GM21423 (cell line): Measurements from ENCODE around the gene SCD.
"Not testable (repeated sequence)": the region's sequence is repeated elsewhere in the genome, so short reads cannot be mapped to it uniquely, and the experiment has no call there.

ENCODE experiments used
- ATAC-seq: cut with Tn5 transposase; IDR thresholded peaks from one replicate; pipeline ENCODE4 v1.9.1; 2021; ENCODE audit warnings: mild to moderate bottlenecking, moderate library complexity; ENCODE audit not compliant: unreplicated experiment

SCD gene

DNA sequence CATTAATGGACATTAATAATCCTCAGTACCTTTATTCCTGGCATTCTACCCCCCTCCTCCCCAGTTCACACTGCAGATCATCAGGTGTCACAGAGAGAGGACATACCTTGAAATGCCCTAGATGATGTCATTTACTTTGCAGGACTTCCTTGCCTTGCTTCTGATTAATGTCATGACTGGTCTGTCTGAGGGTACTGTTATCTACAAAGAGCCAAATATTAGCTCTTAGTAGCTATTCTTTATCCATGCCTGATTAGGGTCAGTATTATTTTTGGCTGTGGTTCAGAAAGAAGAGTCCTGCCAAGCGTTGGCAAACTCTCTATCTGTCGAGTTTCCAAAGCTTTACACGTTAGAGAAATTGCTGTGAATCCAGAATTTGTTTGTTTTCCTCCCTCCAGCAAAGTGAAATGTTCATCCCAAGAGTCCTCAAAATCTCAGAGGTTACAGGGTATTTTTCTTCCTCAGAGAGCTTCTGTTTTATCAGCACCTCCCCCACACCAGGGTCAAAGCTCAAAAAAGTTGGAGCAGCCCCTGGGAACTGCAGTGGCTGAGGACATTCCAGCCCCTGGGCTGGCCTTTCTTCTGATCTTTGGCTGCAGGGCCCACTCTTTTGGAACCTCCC is 12.6 kb downstream of the SCD start:
- ATAC-seq: no peak

DNA sequence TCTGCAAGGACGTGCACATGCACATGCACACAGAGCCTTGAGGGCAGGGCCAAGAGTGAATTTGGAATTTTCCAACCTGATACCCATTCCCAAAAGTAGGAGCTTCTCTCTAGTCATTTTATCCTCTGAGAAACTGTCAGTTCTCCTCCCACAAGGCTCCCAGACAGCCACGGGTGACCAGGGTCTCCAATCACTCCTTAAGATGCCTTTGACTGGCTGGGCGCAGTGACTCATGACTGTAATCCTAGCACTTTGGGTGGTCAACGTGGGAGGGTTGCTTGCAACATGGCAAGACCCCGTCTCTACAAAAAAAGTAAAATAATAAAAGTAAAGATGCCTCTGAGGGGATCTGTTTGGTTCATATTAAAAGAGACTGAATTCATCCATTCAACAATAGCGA is 13.2 kb downstream of the SCD start:
- no peak for ATAC-seq

DNA sequence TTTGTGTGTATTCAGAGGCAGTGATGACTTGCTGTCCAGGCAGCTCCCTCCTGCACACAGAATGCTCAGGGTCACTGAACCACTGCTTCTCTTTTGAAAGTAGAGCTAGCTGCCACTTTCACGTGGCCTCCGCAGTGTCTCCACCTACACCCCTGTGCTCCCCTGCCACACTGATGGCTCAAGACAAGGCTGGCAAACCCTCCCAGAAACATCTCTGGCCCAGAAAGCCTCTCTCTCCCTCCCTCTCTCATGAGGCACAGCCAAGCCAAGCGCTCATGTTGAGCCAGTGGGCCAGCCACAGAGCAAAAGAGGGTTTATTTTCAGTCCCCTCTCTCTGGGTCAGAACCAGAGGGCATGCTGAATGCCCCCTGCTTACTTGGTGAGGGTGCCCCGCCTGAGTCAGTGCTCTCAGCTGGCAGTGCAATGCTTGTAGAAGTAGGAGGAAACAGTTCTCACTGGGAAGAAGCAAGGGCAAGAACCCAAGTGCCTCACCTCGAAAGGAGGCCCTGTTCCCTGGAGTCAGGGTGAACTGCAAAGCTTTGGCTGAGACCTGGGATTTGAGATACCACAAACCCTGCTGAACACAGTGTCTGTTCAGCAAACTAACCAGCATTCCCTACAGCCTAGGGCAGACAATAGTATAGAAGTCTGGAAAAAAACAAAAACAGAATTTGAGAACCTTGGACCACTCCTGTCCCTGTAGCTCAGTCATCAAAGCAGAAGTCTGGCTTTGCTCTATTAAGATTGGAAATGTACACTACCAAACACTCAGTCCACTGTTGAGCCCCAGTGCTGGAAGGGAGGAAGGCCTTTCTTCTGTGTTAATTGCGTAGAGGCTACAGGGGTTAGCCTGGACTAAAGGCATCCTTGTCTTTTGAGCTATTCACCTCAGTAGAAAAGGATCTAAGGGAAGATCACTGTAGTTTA is 15.8 kb downstream of the SCD start:
- no peak for ATAC-seq

DNA sequence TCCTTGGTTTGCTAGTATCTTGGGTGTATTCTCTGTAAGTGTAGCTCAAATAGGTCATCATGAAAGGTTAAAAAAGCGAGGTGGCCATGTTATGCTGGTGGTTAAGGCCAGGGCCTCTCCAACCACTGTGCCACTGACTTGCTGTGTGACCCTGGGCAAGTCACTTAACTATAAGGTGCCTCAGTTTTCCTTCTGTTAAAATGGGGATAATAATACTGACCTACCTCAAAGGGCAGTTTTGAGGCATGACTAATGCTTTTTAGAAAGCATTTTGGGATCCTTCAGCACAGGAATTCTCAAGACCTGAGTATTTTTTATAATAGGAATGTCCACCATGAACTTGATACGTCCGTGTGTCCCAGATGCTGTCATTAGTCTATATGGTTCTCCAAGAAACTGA is 17.1 kb downstream of the SCD start:
- ATAC-seq: no peak

DNA sequence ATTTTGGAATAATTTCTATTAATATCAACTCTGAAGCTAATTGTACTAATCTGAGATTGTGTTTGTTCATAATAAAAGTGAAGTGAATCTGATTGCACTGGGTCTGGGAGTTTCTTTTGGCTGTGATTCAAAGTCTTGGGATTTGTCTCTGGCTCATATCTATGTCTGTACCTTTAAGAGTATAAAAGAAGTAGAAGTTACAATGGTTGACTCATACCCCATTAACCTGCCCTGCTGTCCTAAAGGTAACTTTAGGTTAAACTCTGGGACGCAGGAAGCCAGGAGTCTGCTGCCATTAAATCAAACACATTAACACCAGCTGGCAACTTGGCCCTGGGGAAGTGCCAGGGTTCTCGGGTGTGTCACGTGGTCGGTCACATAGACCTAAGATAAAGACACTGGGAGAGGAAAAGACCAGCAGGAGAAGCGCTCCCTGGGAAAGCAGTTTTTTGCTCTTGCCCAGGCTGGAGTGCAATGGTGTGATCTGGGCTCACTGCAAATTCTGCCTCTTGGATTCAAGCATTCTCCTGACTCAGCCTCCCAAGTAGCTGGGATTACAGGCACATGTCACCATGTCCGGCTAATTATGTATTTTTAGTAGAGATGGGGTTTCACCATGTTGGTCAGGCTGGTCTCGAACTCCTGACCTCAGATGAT is 17.8 kb downstream of the SCD start:
- no peak for ATAC-seq

DNA sequence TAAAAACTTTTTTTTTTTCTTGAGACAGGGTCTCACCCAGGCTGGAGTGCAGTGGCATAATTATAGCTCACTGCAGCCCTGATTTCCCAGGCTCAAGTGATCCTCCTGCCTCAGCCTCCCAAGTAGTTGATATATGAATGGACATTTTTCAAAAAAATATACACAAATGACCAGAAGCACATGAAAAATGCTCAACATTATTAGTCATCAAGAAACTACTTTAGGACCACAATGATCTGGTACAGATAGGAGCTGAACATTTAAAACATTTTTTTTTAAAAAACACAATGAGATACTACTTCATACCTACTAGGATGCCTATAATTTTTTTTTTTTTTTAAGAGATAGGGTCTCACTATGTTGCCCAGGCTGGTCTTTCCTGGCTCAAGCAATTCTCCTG is 21.7 kb downstream of the SCD start:
- no peak for ATAC-seq

DNA sequence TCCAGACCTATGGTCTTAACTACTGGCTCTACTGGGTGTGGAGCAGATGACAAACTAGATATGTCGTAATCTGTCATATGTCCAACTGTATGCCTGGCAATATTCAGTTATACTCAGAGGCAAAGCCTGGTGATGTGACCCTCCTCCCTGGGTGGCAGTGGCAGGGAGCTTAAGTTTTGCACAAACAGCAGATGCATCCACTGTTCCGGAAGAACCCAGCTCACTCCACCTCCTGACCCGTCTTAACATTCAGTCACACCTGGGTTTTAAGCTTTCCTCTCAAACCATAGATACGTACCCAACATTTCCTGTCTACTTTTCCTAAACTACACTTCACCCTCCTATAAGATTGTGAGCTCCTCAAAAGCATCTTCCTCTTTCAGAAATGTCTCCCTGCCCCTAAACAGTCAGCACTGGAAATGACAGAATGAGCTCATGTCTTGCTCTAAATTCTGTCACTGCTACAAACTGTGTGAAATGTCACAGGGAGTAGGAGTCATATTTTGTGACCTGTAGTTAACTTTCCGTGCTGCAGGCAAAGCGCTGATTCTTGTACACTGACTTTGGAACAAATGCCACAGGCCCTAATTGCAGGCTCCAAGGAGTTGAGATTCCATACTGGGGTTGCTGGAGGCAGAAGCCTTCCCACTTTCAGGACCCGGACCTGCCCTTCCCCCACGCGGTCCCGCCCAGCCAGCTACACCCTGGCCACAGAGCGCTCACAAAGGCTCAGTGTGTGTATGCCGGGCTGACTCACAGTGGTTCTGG is 23.9 kb downstream of the SCD start:
- no peak for ATAC-seq

DNA sequence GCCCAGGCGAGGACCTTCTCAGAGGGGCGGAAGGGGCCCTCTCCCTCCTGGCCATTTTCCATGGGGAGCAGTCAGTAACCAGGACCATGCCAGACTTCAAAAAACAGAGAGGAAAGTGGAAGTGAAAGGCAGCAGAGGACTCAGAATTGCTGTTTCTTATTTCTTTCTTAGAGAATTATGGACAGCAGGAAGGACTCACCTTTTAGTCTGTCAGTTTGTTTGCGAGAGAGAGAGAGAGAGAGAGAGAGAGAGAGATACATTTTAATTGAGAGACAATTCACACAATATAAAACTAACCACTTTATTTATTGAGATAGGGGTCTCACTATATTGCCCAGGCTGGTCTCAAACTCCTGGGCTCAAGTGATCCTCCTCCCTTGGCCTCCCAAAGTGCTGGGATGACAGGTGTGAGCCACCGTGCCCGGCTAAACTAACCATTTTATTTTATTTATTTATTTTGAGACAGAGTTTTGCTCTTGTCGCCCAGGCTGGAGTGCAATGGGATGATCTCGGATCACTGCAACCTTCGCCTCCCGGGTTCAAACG is 24.5 kb downstream of the SCD start:
- no peak for ATAC-seq

DNA sequence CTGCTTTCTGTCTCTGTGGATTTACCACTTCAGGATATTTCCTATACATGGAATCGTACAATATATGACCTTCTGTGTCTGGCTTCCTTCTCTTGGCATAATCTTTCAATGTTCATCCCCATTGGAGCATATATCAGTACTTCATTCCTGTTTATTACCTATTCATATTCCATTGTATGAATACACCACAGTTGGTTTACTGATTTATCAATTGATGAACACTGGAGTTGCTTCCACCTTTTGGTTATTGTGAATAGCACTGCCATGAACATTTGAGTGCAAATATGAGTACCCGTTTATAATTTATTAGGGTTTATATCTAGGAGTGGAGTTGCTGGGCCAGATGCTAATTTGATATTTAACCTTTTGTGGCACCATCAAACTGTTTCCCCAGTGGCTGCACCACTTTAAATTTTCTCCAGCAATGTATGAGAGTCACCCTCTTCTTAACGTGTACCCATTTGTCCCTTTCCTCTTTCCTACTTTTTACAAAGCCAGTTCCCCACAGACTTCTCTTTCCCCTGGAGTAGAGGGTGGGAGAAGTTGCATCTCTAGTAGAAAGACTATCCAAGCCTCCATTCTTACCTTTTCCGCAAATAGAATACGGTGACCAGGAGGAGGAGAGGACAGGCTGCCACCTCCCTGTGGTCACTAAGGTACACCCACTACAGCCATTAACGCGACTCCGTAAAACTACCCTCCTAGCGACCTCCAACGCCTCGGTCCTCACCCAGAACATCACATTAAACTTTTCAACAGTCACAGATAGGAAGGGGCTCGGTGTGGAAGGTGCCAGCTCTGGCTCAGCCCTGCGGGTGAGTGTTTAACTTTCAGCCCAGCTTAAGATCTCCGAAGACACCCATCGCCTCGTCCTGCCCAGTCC is 25.6 kb downstream of the SCD start:
- no peak for ATAC-seq

DNA sequence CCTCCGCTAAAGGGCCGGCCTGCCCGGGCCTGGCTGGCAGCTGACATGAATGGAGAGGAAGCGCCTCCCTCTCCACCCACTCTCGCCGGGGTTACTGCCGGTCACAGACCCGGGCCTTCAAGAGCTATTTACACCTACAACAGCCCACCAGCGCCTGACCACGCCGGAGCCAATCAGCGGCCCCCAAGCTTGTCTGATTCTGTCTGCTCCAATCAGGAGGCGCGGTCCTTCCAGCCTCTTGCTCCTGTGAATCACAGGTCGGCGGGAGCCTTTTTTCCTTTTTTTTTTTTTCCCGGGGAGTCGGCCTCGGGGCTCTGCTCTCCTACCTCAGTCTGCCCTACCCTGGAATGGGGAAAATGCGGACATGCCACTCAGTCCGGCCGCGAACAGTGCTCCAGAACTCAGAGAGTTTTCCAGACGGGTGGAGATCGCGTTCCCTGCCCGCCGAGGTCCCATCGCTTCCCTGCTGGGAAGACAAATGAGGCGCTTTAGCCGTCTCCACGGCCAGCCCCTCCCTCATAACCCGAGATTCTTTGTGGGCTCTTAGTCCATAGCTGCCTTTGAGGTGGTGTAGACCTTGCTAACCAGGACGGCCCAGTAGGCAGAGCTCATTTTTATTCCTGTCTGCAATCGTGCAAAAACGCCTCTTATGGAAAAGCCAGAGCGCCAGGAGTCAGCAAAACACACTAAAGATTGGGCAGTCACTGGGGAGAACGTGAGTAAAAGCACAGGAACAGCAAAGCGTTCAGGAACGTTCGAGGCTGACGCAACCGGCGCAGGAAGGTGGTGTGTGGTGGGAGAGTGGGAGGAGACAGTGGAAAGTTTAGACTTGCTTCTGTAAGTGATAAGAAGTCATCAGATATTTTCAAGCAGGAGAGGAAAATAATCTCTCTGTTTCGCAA is 26.5 kb downstream of the SCD start:
- ATAC-seq: peak; percentile 92

DNA sequence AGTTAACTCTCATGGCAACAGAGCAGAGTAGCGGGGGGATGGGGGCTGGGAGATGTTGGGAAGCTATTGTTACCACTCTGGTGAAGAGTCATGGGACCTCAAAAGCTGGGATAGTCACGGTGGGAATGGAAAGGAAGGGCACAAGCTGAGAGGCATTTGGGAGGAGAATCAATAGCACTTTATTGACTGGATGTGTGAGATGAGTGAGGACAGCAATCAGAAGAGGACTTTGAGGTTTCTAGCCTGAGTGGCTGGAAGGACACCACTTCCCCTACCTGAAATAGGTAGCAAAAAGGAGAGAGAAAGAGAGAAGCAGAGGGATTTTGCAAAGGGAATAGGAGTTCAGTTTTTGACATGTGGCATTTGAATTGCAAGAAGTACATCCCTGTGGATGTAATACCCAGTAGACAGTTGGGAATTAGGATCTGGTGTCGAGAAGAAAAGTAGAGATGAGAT is 27.2 kb downstream of the SCD start:
- no peak for ATAC-seq

DNA sequence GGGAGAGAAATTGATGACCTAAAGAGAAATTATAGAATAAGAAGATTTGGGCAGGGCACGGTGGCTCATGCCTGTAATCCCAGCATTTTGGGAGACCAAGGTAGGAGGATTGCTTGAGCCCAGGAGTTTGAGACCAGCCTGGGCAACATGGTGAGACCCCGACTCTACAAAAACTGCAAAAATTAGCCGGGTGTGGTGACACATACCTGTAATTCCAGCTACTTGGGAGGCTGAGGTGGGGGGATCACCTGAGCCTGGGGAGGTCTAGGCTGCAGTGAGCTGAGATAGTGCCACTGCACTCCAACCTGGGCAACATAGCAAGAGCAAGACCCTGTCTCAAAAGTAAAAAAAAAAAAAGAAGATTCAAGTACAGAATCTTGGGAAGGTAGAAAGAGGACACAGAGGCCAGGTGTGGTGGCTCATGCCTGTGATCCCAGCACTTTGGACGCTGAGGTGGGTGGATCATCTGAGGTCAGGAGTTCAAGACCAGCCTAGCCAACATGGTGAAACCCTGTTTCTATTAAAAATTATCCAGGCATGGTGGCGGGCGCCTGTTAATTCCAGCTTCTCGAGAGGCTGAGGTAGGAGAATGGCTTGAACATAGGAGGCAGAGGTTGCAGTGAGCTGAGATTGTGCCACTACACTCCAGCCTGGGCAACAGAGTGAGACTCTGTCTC is 27.8 kb downstream of the SCD start:
- ATAC-seq: not testable (repeated sequence)

DNA sequence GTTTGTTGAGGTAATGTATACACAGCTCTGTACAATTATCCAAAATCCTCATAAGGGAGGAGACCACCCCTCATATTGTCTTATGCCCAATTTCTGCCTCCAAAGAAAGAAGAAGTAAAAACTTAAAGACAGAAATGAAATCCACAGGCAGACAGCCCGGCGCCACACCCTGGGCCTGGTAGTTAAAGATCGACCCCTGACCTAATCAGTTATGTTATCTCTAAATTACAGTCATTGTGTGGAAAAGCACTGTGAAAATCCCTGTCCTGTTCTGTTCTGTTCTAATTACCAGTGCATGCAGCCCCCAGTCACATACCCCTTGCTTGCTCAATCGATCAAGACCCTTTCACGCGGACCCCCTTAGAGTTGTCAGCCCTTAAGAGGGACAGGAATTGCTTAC is 29.6 kb downstream of the SCD start:
- ATAC-seq: not testable (repeated sequence)

DNA sequence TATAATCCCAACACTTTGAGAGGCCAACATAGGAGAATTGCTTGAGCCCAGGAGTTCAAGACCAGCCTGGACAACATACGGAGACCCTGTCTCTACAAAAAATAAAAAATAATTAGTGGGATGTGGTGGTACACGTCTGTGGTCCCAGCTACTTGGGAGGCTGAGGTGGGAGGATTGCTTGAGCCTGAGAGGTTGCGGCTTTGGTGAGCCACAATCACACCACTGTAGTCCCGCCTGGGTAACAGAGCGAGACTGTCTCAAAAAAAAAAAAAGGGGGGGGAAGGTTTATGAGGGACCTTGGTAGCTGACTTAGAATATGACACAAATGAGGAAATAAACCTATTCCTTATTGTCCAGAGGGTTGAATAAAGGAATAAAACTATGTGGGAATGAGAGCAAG is 30.8 kb downstream of the SCD start:
- ATAC-seq: no peak

DNA sequence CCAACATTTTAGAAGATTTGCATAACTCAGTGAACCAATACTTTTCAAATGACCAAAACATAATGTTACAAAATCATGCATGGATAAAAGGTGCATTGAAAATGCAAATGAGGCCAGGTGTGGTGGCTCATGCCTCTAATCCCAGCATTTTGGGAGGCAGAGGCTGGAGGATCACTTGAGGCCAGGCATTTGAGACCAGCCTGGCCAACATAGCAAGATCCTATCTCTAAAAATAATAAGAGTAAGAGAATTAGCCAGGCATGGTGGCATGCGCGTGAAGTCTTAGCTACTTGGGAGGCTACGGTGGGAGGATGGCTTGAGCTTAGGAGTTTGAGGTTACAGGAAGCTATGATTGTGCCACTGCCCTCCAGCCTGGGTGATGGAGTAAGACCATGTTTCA is 33.4 kb downstream of the SCD start:
- no peak for ATAC-seq

DNA sequence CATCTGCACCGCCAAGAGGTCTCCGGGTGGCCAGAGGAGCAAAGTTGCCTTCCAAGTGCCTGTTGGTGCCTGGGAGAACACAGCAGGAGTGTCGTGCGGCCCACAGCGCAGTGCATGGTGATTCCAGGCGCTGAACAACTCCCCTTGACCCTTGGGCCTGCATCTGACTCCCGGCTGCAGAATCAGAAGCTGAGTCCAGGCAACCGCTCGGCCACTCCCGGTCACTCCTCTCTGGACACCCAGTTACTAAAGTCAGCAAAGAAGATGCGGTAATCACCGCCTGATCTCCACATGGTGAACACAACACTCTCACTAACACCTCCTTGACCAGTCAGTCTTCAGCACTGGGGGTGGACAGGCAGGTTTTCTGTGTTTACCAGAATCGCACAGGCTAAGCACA is 35.5 kb downstream of the SCD start:
- ATAC-seq: no peak

DNA sequence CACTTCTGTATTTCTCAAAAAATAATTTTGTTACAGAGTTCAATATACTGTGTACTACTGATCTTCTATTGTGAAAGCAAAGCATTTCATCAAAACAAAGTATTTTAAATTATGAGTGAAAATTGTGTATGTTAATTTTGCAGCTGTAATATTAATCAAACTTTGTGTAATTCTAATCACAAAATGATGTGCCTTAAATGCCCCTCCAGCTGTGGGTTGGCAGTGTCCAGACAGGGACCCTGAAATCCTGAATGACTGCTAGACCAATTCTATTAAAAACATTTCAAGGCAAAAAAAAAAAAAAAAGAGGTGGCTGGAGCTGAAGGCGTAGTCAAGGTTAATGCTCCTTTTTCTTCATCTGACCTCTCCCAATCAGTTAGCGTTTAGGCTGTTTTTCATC is 36.2 kb downstream of the SCD start:
- ATAC-seq: no peak
